Activated naive CD4-positive, alpha-beta T cell treated with anti-CD3 and anti-CD28 coated beads, Interleukin-2, amount 10 ng/mL, durations not matched to agents 7 days and 5 days (primary cell): ENCODE results near the gene ENOX2.
"Not testable (repeated sequence)": the region's sequence is repeated elsewhere in the genome, so short reads cannot be mapped to it uniquely, and the experiment has no call there.

Experiments
- CTCF ChIA-PET: fragments of 350-600 bp; sonication (Branson Sonifier 250); formaldehyde crosslinking; loops from one replicate; lab custom pipeline; 2021; ENCODE audit warnings: antibody characterized with exemption; lab: Charles Lee
- DNase-seq: peaks from one replicate; pipeline ENCODE4 v3.0.0-alpha.2; 2020
- H3K27ac Mint-ChIP-seq: one replicate; pipeline ENCODE4 v1.8.0; 2021; ENCODE audit warnings: mild to moderate bottlenecking, moderate library complexity, mixed read lengths
- H3K27me3 Mint-ChIP-seq: one replicate; pipeline ENCODE4 v1.8.0; 2021; ENCODE audit warnings: mild to moderate bottlenecking, mixed read lengths
- H3K36me3 Mint-ChIP-seq: one replicate; pipeline ENCODE4 v1.8.0; 2021; ENCODE audit warnings: mixed read lengths
- H3K4me1 Mint-ChIP-seq: one replicate; pipeline ENCODE4 v1.8.0; 2021; ENCODE audit warnings: mixed read lengths
- H3K4me3 Mint-ChIP-seq: one replicate; pipeline ENCODE4 v1.8.0; 2021; ENCODE audit warnings: mild to moderate bottlenecking, moderate library complexity, mixed read lengths
- H3K9me3 Mint-ChIP-seq: one replicate; pipeline ENCODE4 v1.8.0; 2021; ENCODE audit warnings: mixed read lengths

ENOX2 gene, protein sequence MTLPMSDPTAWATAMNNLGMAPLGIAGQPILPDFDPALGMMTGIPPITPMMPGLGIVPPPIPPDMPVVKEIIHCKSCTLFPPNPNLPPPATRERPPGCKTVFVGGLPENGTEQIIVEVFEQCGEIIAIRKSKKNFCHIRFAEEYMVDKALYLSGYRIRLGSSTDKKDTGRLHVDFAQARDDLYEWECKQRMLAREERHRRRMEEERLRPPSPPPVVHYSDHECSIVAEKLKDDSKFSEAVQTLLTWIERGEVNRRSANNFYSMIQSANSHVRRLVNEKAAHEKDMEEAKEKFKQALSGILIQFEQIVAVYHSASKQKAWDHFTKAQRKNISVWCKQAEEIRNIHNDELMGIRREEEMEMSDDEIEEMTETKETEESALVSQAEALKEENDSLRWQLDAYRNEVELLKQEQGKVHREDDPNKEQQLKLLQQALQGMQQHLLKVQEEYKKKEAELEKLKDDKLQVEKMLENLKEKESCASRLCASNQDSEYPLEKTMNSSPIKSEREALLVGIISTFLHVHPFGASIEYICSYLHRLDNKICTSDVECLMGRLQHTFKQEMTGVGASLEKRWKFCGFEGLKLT

DNA sequence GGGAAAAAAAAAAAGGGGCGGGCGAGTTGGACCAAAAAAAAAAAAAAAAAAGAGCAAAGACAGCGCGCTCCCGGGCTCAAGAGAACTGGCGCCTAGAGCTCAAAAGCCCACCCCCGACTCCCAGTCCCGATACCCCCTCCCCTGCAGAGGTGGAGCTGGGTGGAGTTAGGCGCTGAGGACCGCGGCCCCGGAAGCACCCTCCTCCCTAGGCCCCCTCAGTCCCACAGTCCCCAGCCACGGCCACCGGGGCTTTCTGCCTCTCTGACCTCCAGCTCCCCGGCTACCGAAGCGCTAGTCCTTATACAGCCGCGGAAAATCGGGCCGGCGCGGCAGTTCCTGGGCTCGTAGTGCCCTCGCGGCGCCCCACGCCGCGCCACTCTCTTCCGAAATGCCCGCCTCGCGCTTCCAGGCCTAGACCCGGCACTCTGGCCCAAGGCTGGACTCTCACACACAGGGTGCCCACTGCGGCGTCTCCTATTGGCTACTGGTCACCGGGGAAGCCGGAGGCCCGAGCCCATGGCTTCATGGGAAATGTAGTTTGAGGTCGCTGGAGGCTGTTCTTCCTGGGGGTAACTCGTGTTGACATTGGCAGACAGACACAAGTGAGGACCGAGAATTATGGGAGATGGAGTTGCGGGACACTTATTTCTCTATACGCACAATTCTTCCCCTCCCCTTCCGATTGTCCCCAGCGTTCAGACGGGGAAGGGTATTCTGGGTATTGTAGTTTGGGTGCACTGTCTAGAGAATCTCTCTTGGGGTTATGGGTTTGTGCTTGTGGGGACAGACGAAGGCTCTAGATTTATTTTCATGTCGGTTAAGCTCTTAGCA, at the start of gene ENOX2:
ENOX2 (minus strand) TSS at position 427 of the 831 bp plus-strand sequence. CDS start 199,993 bp downstream, outside the sequence.
- CTCF ChIA-PET, result interaction anchor here (1.6 kb wide), 1 partner anchor 12 kb away, joined by 4 read pairs; no protein-coding TSS in a partner anchor
- H3K27ac Mint-ChIP-seq, result no peak within 1 kb of the TSS
- peaks cover 3% of the 10 kb centered on the region for H3K27me3 Mint-ChIP-seq

DNA sequence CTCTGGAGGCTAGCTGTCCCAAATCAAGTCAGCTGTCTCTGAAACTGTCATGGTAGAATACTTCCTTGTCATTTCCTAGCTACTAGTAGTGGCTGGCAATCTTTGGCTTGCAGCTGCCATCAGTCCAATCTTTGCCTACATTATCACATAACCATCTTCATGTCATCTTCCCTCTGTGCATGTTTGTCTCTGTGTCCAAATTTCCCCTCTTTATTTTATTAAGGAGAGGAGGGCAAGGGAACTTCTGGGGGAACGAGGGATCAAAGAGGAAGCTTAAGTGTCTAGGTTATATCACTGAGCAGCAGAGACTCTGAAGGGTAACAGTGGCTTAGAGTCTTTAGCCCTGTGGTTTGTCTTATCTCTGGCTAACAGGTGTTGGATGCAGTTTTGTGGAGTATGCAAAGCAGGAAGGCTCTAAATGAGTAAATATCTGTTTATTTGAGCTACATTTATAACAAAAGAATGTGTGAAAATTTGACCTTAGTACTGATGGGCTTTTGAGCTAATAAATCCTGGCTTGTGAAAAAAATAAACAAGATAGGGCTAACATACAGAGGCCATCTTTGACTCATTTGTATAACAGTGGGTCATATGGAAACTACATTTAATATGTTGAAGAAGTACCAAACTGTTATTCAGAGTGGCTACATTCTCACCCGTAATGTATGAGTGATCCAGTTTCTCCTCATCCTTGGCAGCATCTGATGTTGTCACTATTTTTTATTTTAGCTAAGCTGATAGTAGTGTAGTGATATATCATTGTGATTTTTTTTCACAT, 49.4 kb upstream of the ENOX2 start:
- CTCF ChIA-PET, result no interaction called here
- no peaks in the 10 kb centered on the region for H3K36me3 Mint-ChIP-seq
- peaks cover 3% of the 10 kb centered on the region for H3K27me3 Mint-ChIP-seq
- no peak for DNase-seq
- H3K4me1 Mint-ChIP-seq, result no peaks in the 10 kb centered on the region
- no peak overlapping the region for H3K4me3 Mint-ChIP-seq
- no peak overlapping the region for H3K27ac Mint-ChIP-seq
- H3K9me3 Mint-ChIP-seq, result no peaks in the 10 kb centered on the region

More for the DNA sequence above, at the start of gene ENOX2:
- H3K36me3 Mint-ChIP-seq, result peaks cover 6% of the 10 kb centered on the region
- peak; percentile 88 for DNase-seq
- no peaks in the 10 kb centered on the region for H3K9me3 Mint-ChIP-seq
- peaks cover 9% of the 10 kb centered on the region for H3K4me1 Mint-ChIP-seq
- no peak within 1 kb of the TSS for H3K4me3 Mint-ChIP-seq

- CTCF ChIA-PET, result no interaction called here
- Mint-ChIP-seq H3K9me3 (no peaks in the 10 kb centered on the region), H3K4me3 (no peak overlapping the region), H3K27me3 (no peaks in the 10 kb centered on the region), H3K27ac (no peak overlapping the region), H3K36me3 (no peaks in the 10 kb centered on the region), H3K4me1 (no peaks in the 10 kb centered on the region)
- DNase-seq, result no peak
Observed at GRCh38 chrX:130944230-130944629, 41.2 kb upstream of the ENOX2 start.

DNA sequence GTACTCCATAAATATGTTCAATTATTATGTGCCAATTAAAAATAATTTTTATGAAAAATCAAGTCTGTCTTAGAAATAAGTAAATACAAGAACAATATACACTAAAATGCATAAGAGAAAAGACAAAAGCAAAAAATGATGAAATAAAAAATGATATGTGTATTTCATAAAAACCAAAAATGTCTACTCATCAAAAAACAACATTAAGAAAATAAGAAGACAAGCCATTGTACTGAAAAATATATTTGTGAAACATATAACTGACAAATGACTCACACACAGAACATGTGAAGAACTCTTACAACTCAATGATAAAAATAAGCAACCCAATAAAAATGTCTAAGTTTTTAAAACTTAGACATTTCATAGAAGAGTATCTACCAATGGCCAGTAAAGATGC, 34.1 kb upstream of the ENOX2 start:
- H3K4me1 Mint-ChIP-seq, result no peaks in the 10 kb centered on the region
- no peaks in the 10 kb centered on the region for H3K9me3 Mint-ChIP-seq
- CTCF ChIA-PET, result no interaction called here

GRCh38 chrX:130933358-130933757, 30.3 kb upstream of the ENOX2 start:
- no peaks in the 10 kb centered on the region for H3K4me1 Mint-ChIP-seq
- no peaks in the 10 kb centered on the region for H3K27me3 Mint-ChIP-seq
- CTCF ChIA-PET, result no interaction called here
- no peaks in the 10 kb centered on the region for H3K9me3 Mint-ChIP-seq
- no peak for DNase-seq
- no peak overlapping the region for H3K27ac Mint-ChIP-seq
- H3K36me3 Mint-ChIP-seq, result no peaks in the 10 kb centered on the region
- no peak overlapping the region for H3K4me3 Mint-ChIP-seq

More for the DNA sequence above, 34.1 kb upstream of the ENOX2 start:
- no peaks in the 10 kb centered on the region for H3K36me3 Mint-ChIP-seq
- H3K27ac Mint-ChIP-seq, result no peak overlapping the region
- H3K4me3 Mint-ChIP-seq, result no peak overlapping the region
- no peaks in the 10 kb centered on the region for H3K27me3 Mint-ChIP-seq
- DNase-seq, result no peak

DNA sequence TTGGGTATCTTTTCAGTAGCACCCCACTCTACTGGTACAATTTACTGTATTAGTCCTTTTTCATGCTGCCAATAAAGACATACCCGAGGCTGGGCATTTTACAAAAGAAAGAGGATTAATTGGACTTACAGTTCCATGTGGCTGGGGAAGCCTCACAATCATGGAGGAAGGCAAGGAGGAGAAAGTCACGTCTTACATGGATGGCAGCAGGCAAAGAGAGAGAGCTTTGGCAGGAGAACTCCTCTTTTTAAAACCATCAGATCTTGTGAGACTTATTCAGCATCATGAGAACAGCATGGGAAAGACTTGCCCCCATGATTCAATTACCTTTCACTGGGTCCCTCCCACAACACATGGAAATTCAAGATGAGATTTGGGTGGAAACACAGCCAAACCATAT, 17.4 kb upstream of the ENOX2 start:
- H3K27me3 Mint-ChIP-seq, H3K4me3 Mint-ChIP-seq, H3K4me1 Mint-ChIP-seq, H3K9me3 Mint-ChIP-seq, H3K36me3 Mint-ChIP-seq, CTCF ChIA-PET, DNase-seq, H3K27ac Mint-ChIP-seq: not testable (repeated sequence)

- H3K9me3 Mint-ChIP-seq, H3K27me3 Mint-ChIP-seq, H3K4me3 Mint-ChIP-seq, DNase-seq, H3K4me1 Mint-ChIP-seq, H3K27ac Mint-ChIP-seq, H3K36me3 Mint-ChIP-seq: not testable (repeated sequence)
- CTCF ChIA-PET, result interaction anchor here (1.0 to 1.6 kb wide), 2 partner anchors 344 to 380 kb away, joined by 3 to 4 read pairs; no protein-coding TSS in a partner anchor
Observed at GRCh38 chrX:130919676-130920075, 16.7 kb upstream of the ENOX2 start.

DNA sequence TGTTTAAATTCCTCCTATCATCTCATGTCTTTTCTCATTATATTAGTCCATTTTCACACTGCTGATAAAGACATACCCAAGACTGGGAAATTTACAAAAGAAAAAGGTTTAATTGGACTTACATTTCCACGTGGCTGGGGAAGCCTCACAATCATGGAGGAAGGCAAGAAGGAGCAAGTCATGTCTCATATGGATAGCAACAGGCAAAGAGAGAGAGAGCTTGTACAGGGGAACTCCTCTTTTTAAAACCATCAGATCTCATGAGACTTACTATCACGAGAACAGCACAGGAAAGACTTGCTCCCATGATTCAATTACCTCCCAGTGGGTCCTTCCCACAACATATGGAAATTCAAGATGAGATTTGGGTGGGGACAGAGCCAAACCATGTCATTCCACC, 15.5 kb upstream of the ENOX2 start:
- not testable (repeated sequence) for H3K4me3 Mint-ChIP-seq, H3K36me3 Mint-ChIP-seq, H3K4me1 Mint-ChIP-seq, DNase-seq, H3K9me3 Mint-ChIP-seq, H3K27ac Mint-ChIP-seq, H3K27me3 Mint-ChIP-seq
- CTCF ChIA-PET, result interaction anchor here (1.0 to 2.1 kb wide), 3 partner anchors 343 to 379 kb away, joined by 3 to 7 read pairs (median 4); no protein-coding TSS in a partner anchor

DNA sequence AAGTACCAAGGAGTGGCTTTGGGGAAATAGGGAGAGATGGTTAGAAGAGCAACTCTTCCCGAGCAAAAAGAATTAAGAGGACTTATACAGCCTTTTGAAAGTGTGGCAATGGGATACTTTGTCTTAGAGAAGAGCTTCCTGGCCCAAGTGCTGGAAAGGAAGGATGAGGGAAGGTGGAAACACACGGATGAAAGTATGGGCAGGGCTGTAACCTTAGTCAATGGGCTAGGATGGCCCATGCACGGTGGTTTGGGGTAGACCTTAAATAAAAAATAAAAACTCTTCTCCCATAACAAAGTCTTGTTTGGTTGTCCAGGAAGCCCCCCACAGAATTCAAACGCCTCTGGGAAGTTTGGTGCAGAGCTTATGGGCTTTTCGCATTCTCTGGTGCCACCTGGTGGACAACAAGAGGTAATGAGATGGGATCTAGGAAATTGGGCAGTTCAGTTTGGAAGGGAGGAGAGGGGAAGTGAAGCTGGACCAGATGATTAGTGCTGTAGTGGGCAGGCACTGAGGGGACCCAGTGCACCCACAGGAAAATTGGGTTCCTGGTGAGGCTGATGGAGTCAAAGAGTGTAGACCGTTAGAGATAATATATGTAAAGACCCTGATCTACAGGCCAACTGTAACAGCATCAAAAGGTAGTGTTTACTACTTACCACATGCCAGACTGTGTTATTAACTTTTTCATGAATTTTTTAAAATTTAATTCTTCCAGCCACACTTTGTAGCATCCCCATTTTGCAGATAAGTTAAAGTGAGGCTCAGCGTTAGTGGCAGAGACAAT, 13.8 kb upstream of the ENOX2 start:
- Mint-ChIP-seq H3K36me3 (no peaks in the 10 kb centered on the region), H3K27me3 (peaks cover 9% of the 10 kb centered on the region), H3K4me1 (no peaks in the 10 kb centered on the region), H3K9me3 (no peaks in the 10 kb centered on the region), H3K4me3 (no peak overlapping the region), H3K27ac (no peak overlapping the region)
- DNase-seq, result peak; percentile 50
- CTCF ChIA-PET, result interaction anchor here (0.7 to 3.2 kb wide), 10 partner anchors 8 to 692 kb away, joined by 3 to 17 read pairs (median 3); no protein-coding TSS in a partner anchor

- Mint-ChIP-seq H3K27ac (no peak overlapping the region), H3K27me3 (peaks cover 9% of the 10 kb centered on the region), H3K4me1 (no peaks in the 10 kb centered on the region), H3K9me3 (no peaks in the 10 kb centered on the region), H3K4me3 (no peak overlapping the region), H3K36me3 (no peaks in the 10 kb centered on the region)
- CTCF ChIA-PET, result interaction anchor here (1.0 to 3.2 kb wide), 6 partner anchors 11 to 584 kb away, joined by 4 to 17 read pairs (median 8); no protein-coding TSS in a partner anchor
- DNase-seq, result no peak
Observed at GRCh38 chrX:130915302-130915701, 12.3 kb upstream of the ENOX2 start.

DNA sequence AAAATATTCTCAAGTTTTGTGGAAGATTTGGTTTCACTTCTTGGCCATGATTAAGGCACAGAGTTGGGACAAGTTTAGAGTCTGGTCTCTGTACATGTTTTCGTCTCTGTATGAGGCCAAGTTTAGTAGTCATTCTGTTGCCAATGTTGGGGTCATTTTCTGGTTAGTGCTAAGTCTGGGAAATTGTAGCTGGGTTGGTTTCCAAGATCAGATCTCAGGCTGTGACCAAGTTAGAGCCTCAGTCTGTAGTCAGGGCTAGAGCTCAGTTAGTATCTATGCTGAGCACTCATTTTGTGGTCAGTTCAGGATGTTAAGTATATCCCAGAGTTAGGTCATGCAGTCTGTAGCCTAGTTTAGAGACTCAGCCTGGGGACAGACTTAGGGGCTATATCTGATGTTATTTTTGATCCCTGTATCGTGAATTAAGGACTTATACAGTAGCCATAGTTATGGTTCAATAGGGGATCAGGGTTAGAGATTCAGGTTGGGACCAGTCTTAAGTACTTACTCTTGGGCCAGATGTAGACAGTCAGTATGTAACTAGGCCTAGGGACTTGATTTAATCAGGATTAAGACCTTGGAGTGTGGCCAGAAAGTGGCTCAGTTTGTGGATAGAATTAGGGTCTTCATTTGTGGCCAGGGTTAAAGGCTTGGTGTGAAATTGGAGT, 6.6 kb upstream of the ENOX2 start:
- Mint-ChIP-seq H3K36me3 (no peaks in the 10 kb centered on the region), H3K4me3 (no peak overlapping the region), H3K4me1 (no peaks in the 10 kb centered on the region), H3K9me3 (no peaks in the 10 kb centered on the region), H3K27me3 (peaks cover 3% of the 10 kb centered on the region), H3K27ac (no peak overlapping the region)
- no peak for DNase-seq
- CTCF ChIA-PET, result interaction anchor here (0.8 to 1.6 kb wide), 2 partner anchors 14 to 370 kb away, joined by 3 read pairs; no protein-coding TSS in a partner anchor

DNA sequence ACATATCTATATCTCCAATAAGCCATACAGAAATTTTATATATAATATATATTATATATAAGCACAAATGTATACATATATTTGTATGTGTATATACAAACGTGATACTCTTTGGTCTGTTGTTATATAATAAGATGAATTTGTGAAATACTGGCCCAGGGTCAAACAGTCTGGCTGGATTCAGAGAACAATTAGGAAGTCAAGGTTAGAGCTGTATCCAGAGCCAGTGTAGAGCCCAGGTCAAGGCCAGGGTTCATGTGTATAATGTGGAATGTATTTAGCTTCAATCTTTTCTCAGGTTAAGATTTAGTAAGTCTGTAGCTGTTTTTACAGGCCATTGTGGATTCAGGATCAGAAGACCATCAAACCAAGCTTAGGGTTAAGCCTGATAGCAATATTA, 3.8 kb upstream of the ENOX2 start:
- Mint-ChIP-seq H3K27me3 (peaks cover 3% of the 10 kb centered on the region), H3K36me3 (no peaks in the 10 kb centered on the region), H3K9me3 (no peaks in the 10 kb centered on the region), H3K27ac (no peak overlapping the region), H3K4me1 (peaks cover 7% of the 10 kb centered on the region), H3K4me3 (no peak overlapping the region)
- CTCF ChIA-PET, result no interaction called here
- DNase-seq, result no peak
